HUES48 (cell line): ENCODE measurements around the gene SF3A2.

Experiments used
- H3K27ac ChIP-seq: one replicate; pipeline ENCODE4 v1.7.0; 2013; ENCODE audit warnings: low read depth, low read length, inconsistent platforms
- H3K27me3 ChIP-seq: 2 replicates; pipeline ENCODE4 v1.6.1; 2013; ENCODE audit warnings: mild to moderate bottlenecking, low read length; ENCODE audit not compliant: control insufficient read depth, insufficient read depth
- H3K36me3 ChIP-seq: 2 replicates; pipeline ENCODE4 v1.6.1; 2013; ENCODE audit warnings: low read length; ENCODE audit not compliant: control insufficient read depth, insufficient read depth
- H3K4me1 ChIP-seq: 2 replicates; pipeline ENCODE4 v1.6.1; 2013; ENCODE audit warnings: mild to moderate bottlenecking, low read length; ENCODE audit not compliant: control insufficient read depth, insufficient read depth
- H3K4me3 ChIP-seq: 2 replicates; pipeline ENCODE4 v1.5.1; 2013; ENCODE audit warnings: mild to moderate bottlenecking, low read depth, low read length
- H3K9ac ChIP-seq: 2 replicates; pipeline ENCODE4 v1.6.1; 2013; ENCODE audit warnings: mild to moderate bottlenecking, low read depth, low read length, moderate library complexity
- H3K9me3 ChIP-seq: 2 replicates; pipeline ENCODE4 v1.6.1; 2013; ENCODE audit warnings: low read length; ENCODE audit not compliant: control insufficient read depth, insufficient read depth

Gene SF3A2

DNA sequence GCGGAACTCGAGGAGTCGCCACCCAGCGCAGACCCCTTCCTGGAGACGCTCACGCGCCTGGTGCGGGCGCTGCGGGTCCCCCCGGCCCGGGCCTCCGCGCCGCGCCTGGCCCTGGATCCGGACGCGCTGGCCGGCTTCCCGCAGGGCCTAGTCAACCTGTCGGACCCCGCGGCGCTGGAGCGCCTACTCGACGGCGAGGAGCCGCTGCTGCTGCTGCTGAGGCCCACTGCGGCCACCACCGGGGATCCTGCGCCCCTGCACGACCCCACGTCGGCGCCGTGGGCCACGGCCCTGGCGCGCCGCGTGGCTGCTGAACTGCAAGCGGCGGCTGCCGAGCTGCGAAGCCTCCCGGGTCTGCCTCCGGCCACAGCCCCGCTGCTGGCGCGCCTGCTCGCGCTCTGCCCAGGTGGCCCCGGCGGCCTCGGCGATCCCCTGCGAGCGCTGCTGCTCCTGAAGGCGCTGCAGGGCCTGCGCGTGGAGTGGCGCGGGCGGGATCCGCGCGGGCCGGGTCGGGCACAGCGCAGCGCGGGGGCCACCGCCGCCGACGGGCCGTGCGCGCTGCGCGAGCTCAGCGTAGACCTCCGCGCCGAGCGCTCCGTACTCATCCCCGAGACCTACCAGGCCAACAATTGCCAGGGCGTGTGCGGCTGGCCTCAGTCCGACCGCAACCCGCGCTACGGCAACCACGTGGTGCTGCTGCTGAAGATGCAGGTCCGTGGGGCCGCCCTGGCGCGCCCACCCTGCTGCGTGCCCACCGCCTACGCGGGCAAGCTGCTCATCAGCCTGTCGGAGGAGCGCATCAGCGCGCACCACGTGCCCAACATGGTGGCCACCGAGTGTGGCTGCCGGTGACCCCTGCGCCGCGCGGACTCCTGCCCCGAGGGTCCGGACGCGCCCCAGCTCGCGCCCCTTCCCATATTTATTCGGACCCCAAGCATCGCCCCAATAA, 14.8 kb downstream of the SF3A2 start:
- Histone ChIP-seq H3K9me3 (no peaks in the 10 kb centered on the region), H3K27ac (no peak overlapping the region), H3K4me3 (no peak overlapping the region), H3K27me3 (peaks cover 42% of the 10 kb centered on the region), H3K36me3 (peaks cover 20% of the 10 kb centered on the region), H3K9ac (no peak overlapping the region), H3K4me1 (no peaks in the 10 kb centered on the region; the same call in 1 of the 2 replicates)

DNA sequence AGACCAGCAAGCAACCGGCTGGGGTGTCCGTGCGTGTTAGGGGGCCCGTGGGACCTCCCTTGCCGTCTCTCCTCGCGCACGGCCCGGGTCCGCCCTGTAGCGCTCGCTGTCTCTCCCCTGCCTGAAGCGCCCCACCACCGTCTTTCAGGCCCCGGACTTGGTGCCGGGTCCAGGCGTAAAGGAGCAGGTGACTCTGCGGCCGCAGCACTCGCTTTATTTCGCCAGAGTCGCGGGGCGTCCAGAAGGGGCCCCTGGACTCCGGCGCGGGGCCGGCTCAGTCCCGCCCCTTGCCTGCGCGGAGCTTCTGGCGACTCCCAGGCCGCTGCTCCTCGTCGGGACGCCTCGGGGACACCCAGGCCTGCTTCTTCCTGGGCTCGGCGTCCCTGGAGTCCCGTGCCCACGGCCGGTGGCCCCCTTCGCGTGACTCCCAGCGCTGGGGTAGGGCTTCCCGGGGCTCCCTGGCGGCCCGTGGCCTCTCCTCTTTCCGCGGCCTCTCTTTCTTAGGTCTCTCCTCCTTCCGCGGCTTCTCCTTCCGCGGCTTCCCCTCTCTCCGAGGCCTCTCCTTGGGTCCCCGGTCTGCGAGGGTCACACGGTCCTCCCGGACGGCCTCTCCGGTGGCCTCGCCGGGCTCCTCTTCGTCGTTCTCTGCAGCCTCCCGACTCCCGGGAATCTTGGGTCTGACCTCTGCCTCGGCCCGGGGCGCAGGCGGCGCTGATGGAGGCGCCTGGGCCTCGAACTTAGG, 15.6 kb downstream of the SF3A2 start:
- H3K4me1 ChIP-seq = no peaks in the 10 kb centered on the region; the same call in 1 of the 2 replicates
- peaks cover 11% of the 10 kb centered on the region for H3K36me3 ChIP-seq
- H3K9ac ChIP-seq = no peak overlapping the region

DNA sequence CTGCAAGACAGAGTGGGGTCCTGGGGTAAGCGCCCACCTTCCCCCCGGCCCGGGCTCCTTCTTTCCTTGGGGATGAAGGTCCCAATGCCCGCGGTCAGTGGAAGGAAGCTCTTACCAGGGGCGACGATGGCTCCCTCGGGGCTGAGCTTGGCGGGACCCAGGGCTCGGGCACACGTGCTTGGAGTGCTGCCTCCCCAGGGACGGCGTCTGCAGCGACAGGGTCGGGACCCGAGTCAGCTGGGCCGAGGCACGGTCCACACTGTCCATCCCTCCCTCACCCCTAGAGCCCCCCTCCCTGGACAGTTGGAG, 16.1 kb downstream of the SF3A2 start:
- H3K9ac ChIP-seq = no peak overlapping the region

More for the DNA sequence above, 15.6 kb downstream of the SF3A2 start:
- Histone ChIP-seq H3K4me3 (no peak overlapping the region), H3K27me3 (peaks cover 42% of the 10 kb centered on the region), H3K9me3 (no peaks in the 10 kb centered on the region), H3K27ac (no peak overlapping the region)

DNA sequence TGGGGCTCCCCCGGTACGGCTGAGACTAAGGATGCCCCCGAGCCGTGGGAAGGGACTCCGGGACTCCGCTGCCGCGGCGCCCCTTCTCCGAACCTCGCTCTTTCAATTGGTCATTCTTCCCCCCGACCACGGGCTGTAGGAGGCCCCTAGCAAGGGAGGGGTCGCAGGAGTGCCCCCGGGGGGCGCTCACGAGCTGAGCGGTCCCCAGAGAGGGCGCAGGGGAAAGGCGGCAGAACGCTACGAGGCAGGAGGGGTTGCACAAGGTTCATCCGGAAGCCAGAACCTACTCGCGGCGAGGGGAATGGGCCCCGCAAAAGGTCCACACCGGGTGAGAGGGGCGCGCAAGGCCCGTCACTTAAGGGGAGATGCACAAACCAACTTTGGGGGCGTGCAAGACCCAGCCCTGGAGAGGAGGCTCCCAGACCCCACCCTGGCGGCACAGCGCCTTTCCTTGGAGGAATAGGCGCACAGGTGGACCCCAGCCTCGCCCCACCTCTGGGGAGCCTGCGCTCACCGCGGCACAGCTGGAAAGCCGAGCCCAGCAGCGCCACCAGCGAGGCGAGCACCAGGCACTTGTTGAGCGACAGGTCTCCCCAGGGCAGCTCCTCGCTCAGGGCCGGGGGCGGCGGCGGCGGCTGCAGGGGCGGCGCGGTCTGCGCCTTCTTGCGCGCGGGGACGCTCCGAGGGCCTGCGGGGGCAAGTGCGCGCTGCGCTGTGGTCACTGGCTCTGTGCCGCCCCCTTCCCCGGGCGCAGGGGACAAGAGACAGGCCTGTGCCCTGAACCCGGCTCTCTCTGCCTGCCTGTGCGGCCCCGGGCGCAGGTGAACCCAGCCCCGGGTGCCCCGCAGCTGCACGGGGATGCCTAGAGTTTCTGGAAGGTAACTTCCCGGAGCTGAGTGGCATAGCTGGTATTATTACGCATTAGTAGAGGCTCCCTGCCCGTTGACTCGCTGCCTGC, 16.8 kb downstream of the SF3A2 start:
- H3K4me3 ChIP-seq = peak overlapping the region; percentile 61
- H3K27ac ChIP-seq = no peak overlapping the region
- H3K4me1 ChIP-seq = no peaks in the 10 kb centered on the region; the same call in 1 of the 2 replicates
- peaks cover 42% of the 10 kb centered on the region for H3K27me3 ChIP-seq
- H3K36me3 ChIP-seq = 0 out of 2 replicates have a peak, but pooled peaks cover 2% of the 10 kb centered on the region
- H3K9ac ChIP-seq = no peak overlapping the region
- H3K9me3 ChIP-seq = no peaks in the 10 kb centered on the region

More for the DNA sequence above, 16.1 kb downstream of the SF3A2 start:
- no peak overlapping the region for H3K27ac ChIP-seq
- peak overlapping the region; percentile 61; the same call in 1 of the 2 replicates for H3K4me3 ChIP-seq
- peaks cover 42% of the 10 kb centered on the region for H3K27me3 ChIP-seq
- no peaks in the 10 kb centered on the region; the same call in 1 of the 2 replicates for H3K4me1 ChIP-seq
- H3K9me3 ChIP-seq = no peaks in the 10 kb centered on the region
- 0 out of 2 replicates have a peak, but pooled peaks cover 6% of the 10 kb centered on the region for H3K36me3 ChIP-seq

DNA sequence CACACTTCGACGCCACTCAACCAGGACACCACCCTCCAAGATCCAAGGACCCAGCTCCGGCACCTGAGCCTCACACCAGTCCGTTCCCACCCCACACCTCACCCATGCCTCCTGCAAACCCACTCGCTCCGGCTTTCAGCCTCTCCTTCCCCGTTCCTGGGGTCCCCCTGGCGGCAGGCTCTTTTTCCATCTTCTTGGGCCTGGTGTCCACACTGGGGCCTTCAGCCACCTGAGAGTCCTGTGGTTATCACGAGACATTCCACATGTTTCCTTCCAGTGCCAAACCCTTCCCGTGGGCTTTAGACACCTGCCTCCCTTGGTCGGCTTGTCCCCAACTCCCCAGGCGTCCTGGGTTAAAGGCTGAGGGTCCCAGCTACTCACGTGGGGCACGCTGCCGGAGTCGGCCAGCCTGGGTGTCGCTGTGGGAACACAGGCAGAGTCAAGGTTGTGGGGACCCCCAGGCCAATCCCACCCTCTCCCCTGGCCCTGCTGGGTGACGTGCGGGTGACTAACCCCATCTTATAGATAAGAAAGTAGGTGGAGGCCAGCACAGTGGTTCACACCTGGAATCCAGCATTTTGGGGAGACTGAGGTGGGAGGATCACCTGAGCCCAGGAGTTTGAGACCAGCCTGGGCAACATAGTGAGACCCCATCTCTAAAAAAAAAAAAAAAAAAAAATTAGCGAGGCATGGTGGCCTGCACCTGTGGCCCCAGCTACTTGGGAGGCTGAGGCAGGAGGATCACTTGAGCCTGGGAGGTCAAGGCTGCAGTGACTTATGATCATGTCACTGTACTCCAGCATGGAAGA, 17.6 kb downstream of the SF3A2 start:
- peaks cover 42% of the 10 kb centered on the region for H3K27me3 ChIP-seq
- H3K27ac ChIP-seq = no peak overlapping the region
- no peaks in the 10 kb centered on the region for H3K9me3 ChIP-seq
- H3K9ac ChIP-seq = no peak overlapping the region
- H3K4me3 ChIP-seq = peak overlapping the region; percentile 61
- H3K4me1 ChIP-seq = no peaks in the 10 kb centered on the region; the same call in 1 of the 2 replicates
- no peaks in the 10 kb centered on the region for H3K36me3 ChIP-seq

DNA sequence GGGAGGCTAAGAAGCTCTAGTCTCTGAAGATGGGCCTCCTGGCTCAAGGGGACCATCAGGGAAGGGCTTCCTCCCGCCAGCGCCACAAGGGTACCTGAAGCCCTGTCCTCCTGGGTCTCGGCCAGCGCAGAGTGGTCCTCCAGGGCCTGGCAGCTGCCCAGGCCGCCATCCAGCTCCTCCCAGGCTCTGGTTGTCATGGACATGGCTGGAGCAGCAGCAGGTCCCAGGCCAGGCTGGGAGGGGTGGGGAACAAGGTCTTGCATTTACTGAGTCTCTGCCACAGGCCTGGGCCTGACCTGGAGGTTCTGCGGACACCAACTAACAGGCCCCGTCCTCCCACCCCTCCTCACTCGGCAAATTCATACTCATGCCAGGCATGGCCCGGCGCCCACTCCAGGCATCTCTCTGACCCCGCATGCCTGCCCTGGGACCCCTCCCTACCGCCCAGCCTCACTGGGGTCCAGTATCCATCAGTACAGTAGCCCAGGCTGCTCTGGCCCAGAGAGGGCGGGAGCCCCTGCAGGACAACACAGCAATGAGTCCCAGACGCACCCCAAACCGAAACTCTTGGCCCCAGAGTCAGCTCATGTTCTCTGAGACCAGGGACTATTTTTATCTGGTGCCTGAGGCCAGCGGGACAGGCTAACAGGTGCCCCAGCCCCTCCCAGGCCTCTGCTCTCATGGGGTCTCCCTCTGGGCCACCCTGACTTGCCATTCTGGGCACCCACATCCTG, 18.7 kb downstream of the SF3A2 start:
- Histone ChIP-seq H3K4me1 (no peaks in the 10 kb centered on the region; the same call in 1 of the 2 replicates), H3K27me3 (peaks cover 42% of the 10 kb centered on the region), H3K9me3 (no peaks in the 10 kb centered on the region), H3K4me3 (no peak overlapping the region), H3K36me3 (no peaks in the 10 kb centered on the region), H3K27ac (no peak overlapping the region), H3K9ac (no peak overlapping the region)

DNA sequence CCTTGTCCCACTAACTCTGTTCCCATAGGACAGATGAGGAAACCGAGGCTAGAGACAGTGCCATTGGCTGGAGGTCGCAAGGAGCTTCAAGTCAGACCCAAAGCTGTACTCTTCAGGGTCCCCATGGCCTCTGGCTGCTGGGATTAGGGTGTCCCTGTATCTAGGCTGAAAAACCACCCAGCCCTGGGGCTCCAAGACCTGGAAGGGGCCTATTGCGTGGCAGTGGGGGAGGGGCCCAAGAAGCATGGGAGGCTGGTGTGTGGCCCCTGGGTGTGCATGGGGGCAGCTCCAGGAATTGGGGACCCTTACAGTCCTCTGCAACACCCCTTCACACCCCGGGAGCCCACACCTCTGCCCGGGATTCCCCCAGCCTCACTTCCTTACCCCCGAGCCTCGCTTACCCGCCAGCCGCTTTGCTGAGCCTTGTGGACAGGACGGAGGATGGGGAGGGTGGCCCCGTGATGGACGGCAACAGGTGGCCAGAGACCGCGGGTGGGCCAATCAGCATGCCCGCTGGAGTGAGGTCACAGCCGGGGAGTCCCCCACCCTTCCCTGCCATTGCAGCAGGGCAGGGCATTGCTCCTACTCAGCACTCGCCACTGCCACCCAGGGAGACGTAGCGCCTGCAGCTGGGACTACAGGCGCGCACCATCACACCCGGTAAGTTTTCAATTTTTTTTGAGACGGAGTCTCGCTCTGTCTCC, 19.5 kb downstream of the SF3A2 start, which contains the start of gene JSRP1:
Gene JSRP1, minus strand, starts transcription at position 436 of the 704 bp plus-strand sequence. CDS start 1,103 bp downstream, outside the sequence.
- H3K4me3 ChIP-seq = no peak within 1 kb of the TSS
- H3K36me3 ChIP-seq = no peaks in the 10 kb centered on the region
- peaks cover 33% of the 10 kb centered on the region for H3K27me3 ChIP-seq
- H3K9me3 ChIP-seq = no peaks in the 10 kb centered on the region
- no peak within 1 kb of the TSS for H3K27ac ChIP-seq
- no peak within 1 kb of the TSS for H3K9ac ChIP-seq
- no peaks in the 10 kb centered on the region; the same call in 1 of the 2 replicates for H3K4me1 ChIP-seq

DNA sequence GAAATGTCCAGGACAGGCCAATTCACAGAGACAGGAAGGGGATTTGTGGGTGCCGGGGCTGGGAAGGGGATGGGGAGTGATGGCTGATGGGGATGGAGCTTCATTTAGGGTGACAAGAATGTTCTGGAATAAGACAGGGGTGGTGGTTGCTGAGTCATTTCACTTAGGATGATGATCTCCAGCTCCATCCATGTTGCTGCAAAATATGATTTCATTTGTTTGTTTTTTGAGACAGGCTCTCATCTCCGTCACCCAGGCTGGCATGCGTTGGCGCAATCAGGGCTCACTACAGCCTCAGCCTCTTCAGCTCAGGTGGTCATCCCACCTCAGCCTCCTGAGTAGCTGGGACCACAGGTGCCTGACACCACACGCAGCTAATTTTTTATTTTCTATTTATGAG, 22.7 kb downstream of the SF3A2 start:
- no peaks in the 10 kb centered on the region for H3K36me3 ChIP-seq
- no peak overlapping the region for H3K27ac ChIP-seq
- H3K4me3 ChIP-seq = no peak overlapping the region
- peaks cover 1% of the 10 kb centered on the region; the same call in 1 of the 2 replicates for H3K27me3 ChIP-seq
- H3K4me1 ChIP-seq = no peaks in the 10 kb centered on the region; the same call in 1 of the 2 replicates
- no peak overlapping the region for H3K9ac ChIP-seq
- no peaks in the 10 kb centered on the region for H3K9me3 ChIP-seq

DNA sequence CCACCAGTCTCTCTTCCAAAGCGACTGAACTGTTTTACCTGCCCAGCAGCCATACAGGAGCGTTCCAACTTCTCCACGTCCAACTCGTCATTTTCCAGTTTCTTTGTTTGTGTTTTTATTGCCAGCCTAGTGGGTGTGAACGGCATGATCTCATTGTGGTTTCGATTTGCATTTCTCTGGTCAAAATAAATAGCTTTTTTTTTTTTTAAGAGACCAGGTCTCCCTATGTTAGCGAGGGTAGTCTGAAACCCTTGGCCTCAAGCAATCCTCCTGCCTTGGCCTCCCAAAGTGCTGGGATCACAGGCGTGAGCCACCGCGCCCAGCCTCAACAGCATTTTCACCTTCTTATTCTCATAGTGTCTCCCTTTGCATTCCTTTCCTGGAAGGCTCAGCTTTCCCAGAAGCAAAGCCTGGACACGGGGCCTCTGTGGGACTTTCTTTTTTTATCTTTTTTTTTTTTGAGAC, 23.7 kb downstream of the SF3A2 start:
- H3K9me3 ChIP-seq = no peaks in the 10 kb centered on the region
- no peak overlapping the region for H3K27ac ChIP-seq

More for the DNA sequence above, 23.7 kb downstream of the SF3A2 start:
- H3K4me1 ChIP-seq = no peaks in the 10 kb centered on the region; the same call in 1 of the 2 replicates
- H3K36me3 ChIP-seq = no peaks in the 10 kb centered on the region
- H3K9ac ChIP-seq = no peak overlapping the region
- no peak overlapping the region for H3K4me3 ChIP-seq
- H3K27me3 ChIP-seq = no peaks in the 10 kb centered on the region
